HL-60/S4 (cell line): Measurements from ENCODE around the gene SCARB1.

Source experiments
- in situ Hi-C: fragments of 300-500 bp; cut with MboI; formaldehyde crosslinking; loops from 2 replicates; pipeline ENCODE4 v1.14.3; 2022; ENCODE audit warnings: low sequenced_read_pairs

The SCARB1 gene

GRCh38 chr12:124778411-124778810 is 85.3 kb downstream of the SCARB1 start:
- in situ Hi-C loops: no loop called here

GRCh38 chr12:124777399-124778372 is 86.0 kb downstream of the SCARB1 start:
- in situ Hi-C loops: no loop called here

GRCh38 chr12:124776125-124776513 is 87.5 kb downstream of the SCARB1 start:
- in situ Hi-C loops: no loop called here

GRCh38 chr12:124774462-124775167 is 89.0 kb downstream of the SCARB1 start:
- in situ Hi-C loops: no loop called here

DNA sequence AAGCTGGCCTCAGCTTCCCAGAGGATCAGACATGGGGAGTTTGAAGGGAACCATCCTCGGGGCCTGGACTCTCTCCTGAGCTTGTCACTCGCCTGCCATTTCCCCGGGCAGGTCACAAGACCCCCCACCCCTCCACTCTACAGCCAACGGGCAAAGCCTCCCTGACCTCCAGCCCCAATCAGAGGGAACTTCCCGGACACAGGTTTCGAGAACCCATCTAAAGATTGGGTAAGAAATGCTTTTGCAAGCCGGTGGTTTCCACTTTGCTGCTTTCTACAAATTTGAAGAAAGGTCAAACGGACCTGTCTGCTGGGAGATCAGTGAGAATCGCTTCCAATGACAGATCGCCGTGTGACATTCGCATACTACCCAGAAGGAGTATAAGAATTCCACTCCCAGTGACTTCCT is 89.6 kb downstream of the SCARB1 start:
- in situ Hi-C loops: no loop called here

GRCh38 chr12:124772289-124773170 is 91.1 kb downstream of the SCARB1 start:
- in situ Hi-C loops: no loop called here

- in situ Hi-C loops: no loop called here
These were observed 92.0 kb downstream of the SCARB1 start for GRCh38 chr12:124771462-124772288.

- in situ Hi-C loops: no loop called here
These were observed 92.9 kb downstream of the SCARB1 start for GRCh38 chr12:124770728-124771127.

DNA sequence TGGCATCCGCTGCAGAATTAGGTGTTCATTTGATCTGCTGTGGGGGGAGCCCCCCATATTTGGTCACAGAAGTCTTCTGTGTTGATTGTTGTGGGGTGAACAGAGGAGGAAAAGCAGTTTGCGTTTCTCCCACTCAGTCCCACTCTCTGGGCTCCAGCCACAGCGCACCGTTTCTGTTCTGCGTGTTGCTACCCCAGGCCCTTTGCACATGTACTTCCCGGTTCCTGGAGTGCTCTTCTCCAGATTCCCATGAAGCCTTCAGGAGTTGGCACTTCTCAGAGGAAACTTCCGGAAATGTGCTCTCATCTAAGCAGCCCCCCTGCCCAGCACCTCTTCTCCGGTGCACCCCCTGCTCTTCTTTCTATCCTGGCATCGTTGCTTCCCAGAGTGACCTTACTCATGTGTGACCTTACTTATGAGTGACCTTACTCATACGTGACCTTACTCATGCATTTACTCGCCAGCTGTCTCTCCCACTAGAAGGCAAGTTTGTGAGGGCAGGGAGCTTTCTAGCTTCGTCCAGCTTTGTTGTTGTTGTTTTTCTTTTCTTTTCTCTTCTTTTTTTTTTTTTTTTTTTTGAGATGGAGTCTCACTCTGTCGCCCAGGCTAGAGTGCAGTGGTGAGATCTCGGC is 93.7 kb downstream of the SCARB1 start:
- in situ Hi-C loops: loop anchor here (10.0 kb wide), 3 partner anchors 195 to 735 kb away; no protein-coding TSS in a partner anchor

- in situ Hi-C loops: loop anchor here (10.0 kb wide), 3 partner anchors 194 to 734 kb away; no protein-coding TSS in a partner anchor
These were observed 94.5 kb downstream of the SCARB1 start for GRCh38 chr12:124769163-124769530.

- in situ Hi-C loops: loop anchor here (10.0 kb wide), 3 partner anchors 194 to 734 kb away; no protein-coding TSS in a partner anchor
These were observed 95.1 kb downstream of the SCARB1 start for GRCh38 chr12:124768452-124769162.

DNA sequence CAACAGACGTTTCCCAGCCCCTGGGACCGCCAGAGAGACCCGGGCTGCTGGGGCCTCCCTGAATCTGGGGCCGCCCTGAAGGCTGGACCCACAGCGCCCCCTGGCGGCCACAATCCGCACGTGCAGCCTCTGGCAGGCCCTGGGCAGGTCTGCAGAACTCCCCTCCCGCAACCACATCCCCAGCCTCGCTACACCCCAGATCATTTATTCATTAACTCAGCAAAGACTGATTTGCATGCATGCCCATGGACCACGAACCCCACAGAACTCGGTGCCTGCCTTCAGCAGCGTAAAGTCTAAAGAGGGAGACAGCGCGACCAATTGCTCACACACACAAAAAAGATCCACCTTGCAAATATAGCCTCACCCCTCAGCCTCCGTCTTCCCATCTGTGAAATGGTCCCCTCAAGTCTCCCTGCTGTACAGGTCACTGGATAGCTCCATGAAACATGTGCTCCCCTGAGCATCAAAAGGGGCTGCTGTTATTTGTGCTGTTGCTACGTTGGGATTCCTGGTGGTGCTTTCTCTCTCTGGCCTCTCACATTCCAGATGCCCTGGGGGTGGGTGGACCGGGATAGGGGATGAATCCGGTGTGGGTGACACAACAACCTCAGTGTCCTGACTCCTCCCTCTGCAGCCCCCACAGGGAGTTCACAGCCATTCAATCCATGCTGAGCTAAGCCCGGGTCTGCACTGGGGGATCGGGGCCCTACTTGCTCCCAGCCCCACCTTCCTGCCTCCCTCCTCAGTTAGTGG is 96.4 kb downstream of the SCARB1 start:
- in situ Hi-C loops: loop anchor here (10.0 kb wide), 3 partner anchors 192 to 732 kb away; no protein-coding TSS in a partner anchor

DNA sequence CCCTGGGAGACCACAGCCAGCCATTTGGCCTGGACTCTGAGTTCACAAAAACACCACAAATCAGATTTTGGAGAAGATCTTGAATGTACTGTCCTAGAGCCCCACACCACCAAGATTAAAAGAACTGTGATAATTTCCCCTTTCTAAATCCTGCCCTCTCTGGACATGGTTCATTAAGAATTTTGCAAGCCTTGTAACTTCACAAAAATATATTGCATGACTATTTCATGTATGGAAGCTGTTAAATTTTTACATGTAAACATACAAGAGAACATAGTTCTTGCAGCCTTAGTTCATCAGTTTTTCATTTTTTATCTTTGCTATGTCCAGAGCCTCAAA is 97.0 kb downstream of the SCARB1 start:
- in situ Hi-C loops: loop anchor here (10.0 kb wide), 3 partner anchors 192 to 732 kb away; no protein-coding TSS in a partner anchor

DNA sequence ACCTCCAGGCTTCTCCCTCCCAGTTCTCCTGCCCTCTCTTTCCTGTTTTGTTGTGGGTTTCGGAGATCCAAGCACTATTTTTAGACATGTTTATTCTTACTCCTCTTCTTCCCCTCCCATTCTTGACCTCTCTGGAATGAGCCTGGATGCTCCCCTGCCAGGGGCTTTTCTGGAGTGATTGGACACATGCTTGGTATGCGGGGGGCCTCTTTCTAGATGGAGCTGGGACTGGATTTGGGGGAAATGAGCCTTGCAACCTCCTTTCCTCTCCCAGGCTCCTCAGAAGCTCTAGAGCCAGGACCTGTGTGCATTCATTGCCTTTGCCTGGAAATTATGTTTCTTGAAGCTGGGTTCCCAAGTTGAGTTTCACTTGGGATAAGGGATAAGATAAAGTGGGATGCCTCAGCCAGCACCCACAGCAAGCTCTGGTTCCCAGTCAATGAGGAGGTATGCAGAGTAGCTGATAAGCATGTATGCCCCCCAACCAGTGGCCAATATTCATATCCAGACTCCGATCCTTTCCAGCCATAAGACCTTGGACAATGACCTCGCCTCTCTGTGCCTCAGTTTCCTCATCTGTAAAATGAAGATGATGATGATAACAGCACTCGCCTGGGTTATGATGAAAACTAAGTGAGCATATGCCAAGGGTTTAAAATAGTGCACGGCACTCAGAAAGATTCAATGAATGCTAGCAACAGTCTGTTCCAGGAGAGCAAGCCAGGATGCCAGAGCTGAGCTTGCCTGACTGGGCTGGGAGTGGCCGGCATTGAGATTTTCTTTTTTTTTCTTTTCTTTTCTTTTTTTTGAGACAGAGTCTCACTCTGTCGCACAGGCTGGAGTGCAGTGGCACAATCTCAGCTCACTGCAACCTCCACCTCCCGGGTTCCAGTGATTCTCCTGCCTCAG is 97.8 kb downstream of the SCARB1 start:
- in situ Hi-C loops: loop anchor here (10.0 kb wide), 3 partner anchors 191 to 731 kb away; no protein-coding TSS in a partner anchor

DNA sequence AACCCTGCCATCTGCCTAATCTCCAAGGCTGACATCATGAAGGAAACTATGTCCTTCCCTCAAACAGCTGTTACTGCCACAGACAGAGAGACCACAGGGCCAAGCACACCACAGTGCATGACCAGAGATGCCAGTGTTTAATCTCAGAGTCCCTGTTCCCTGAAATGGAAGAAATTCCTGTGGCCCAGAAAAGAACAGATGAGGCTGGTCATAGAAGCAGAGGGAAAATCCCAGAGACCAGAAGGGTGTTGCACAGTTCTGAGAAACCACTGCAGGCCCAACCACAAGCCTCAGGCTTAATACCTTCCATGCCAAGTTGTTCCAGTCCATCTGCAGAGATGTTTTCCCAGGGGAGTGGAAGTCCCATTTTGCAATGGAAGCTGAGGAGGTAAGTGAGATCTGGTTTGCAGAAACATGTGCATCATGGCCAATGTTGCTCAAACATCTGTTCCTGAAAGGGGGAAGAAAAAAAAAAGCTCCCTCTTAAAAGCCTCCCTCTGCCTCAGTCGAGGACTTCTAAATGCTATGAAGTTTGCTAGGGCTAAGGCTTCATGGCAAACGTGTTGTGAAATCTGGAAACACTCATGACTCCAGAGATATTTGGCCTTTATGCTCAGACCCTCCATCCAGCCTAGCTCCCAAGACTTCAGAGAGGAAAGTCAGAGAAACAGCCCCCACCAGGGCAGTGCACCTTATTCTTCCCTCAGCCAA is 98.6 kb downstream of the SCARB1 start:
- in situ Hi-C loops: loop anchor here (10.0 kb wide), 3 partner anchors 190 to 730 kb away; no protein-coding TSS in a partner anchor

DNA sequence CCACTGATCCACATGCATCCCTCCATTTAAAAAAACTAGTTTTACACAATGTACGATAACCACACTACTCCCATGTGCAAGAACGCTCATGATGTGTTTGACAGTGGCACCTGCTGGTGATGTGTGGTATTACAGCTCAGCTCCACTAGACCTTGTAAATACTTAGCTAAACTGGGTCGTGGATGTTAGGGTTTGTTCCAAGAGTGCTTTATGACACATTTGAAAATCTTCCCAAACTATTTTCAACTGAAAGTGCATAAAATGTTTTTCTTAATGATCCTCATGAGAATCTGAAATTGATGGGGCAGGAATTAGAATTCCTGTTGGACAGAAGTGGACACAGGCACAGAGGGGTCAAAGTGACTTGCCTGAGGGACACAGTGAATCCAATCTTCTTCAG is 99.2 kb downstream of the SCARB1 start:
- in situ Hi-C loops: loop anchor here (10.0 kb wide), 3 partner anchors 190 to 730 kb away; no protein-coding TSS in a partner anchor
